ENCODE measurements around the gene VTI1A. TPM values are rescaled to one million over a fixed set of nuclear protein-coding genes. Genes with fewer than 3 reads are reported as not detected.

The VTI1A gene
- total and polyA plus RNA-seq, 2 of the 8 experiments (the other 6 are each of a cell fraction or from before 2014, with no cell fraction given): 6.0 to 20.0 TPM

- Histone ChIP-seq H2BK120ac (replicated peaks; ENCODE audit: low read depth, low read length) (no peak overlapping the region), H3K79me1 (ENCODE audit: low read depth, low read length) (no peaks in the 10 kb centered on the region), H2AK5ac (ENCODE audit: low read depth, low read length) (no peak overlapping the region), H3K4ac (replicated peaks; ENCODE audit: insufficient read length, low read depth, low read length) (no peak overlapping the region), H2BK5ac (ENCODE audit: low read depth, low read length) (no peak overlapping the region), H4K5ac (ENCODE audit: insufficient read length, low read depth, low read length) (no peak overlapping the region), H4K91ac (replicated peaks; ENCODE audit: insufficient read length, low read length) (no peak overlapping the region), H2BK12ac (ENCODE audit: low read depth, low read length) (no peak overlapping the region; the same call in 1 of the 2 replicates), H3K27ac (ENCODE audit: low read depth, low read length) (no peak overlapping the region), H3K27me3 (replicated peaks in 1 of 4; ENCODE audit: control insufficient read depth in 3 of 4, extremely low read depth in 1 of 4, insufficient read depth in 3 of 4, low read length in 3 of 4) (peaks cover 0 to 5% (median 0%) of the 10 kb centered on the region in 4 experiments; a peak in 1 of 7 replicates), H2BK15ac (ENCODE audit: low read length) (no peak overlapping the region), H3K14ac (ENCODE audit: insufficient read length) (no peak overlapping the region), H3K4me1 (replicated peaks in 1 of 4; ENCODE audit: control insufficient read depth in 3 of 4, insufficient read depth in 4 of 4, low read length in 3 of 4) (peaks cover 4 to 17% (median 13%) of the 10 kb centered on the region in 4 experiments; a peak in 6 of 7 replicates), H4K8ac (ENCODE audit: extremely low read depth, insufficient read depth, low read length) (no peak overlapping the region), H3K23me2 (ENCODE audit: low read depth, low read length) (no peaks in the 10 kb centered on the region), H3K36me3 (ENCODE audit: control insufficient read depth in 2 of 4, insufficient read depth in 4 of 4, low read length in 3 of 4) (no peaks in the 10 kb centered on the region; a peak in 1 of 8 replicates), H3K9ac (replicated peaks in 1 of 4; ENCODE audit: extremely low read depth in 1 of 4, low read depth in 3 of 4, low read length in 3 of 4) (no peak overlapping the region), H2BK20ac (ENCODE audit: low read length) (no peak overlapping the region), H3K9me3 (ENCODE audit: insufficient read depth in 2 of 2, low read depth in 1 of 2, low read length in 1 of 2) (no peaks in the 10 kb centered on the region), H3K79me2 (ENCODE audit: control insufficient read depth in 1 of 2, insufficient read depth in 2 of 2, low read length in 2 of 2) (no peaks in the 10 kb centered on the region), H3K56ac (replicated peaks; ENCODE audit: insufficient read length, low read depth, low read length) (no peak overlapping the region), H3K4me3 (ENCODE audit: extremely low read depth in 1 of 4, insufficient read depth in 2 of 4, low read depth in 3 of 4, low read length in 4 of 4) (no peak overlapping the region), H2AFZ (ENCODE audit: low read length) (no peak overlapping the region), H3K18ac (ENCODE audit: extremely low read depth, low read length) (peak overlapping the region; percentile 38; the same call in 1 of the 2 replicates), H3K4me2 (ENCODE audit: insufficient read depth in 1 of 2, low read depth in 2 of 2, low read length in 2 of 2) (no peak overlapping the region), H3K23ac (ENCODE audit: insufficient read length) (no peak overlapping the region), H4K20me1 (replicated peaks in 1 of 2; ENCODE audit: control insufficient read depth in 1 of 2, insufficient read depth in 2 of 2, low read length in 2 of 2) (no peaks in the 10 kb centered on the region)
- POLR2A ChIA-PET (ENCODE audit: partially characterized antibody): interaction anchor here (1.4 kb wide), 1 partner anchor 11 kb away, joined by 3 read pairs; no protein-coding TSS in a partner anchor
- CTCF ChIA-PET (ENCODE audit: partially characterized antibody): no interaction called here
- 89% methylated on average over 6 of the region's 6 CpGs; no CpG with 5 or more reads in 1 of the 2 experiments for WGBS, 2 experiments (ENCODE audit: extremely low coverage in 1 of 2, insufficient coverage in 1 of 2, insufficient read length in 1 of 2, insufficient replicate concordance in 2 of 2, low coverage in 1 of 2, low lambda C conversion rate in 2 of 2, missing lambda C conversion rate in 1 of 2)
- FAIRE-seq: no peak
- DNase-seq (ENCODE audit: low read depth in 1 of 2, low spot score in 2 of 2): peak in 1 of 2 experiments; percentile 31
- no peak for TF ChIP-seq BACH1 (IDR thresholded peaks at IDR 0.05; ENCODE audit: low read length)
- TF ChIP-seq SIX5 (IDR thresholded peaks at IDR 0.05; ENCODE audit: low read depth, low read length): no peak
- TF ChIP-seq KDM1A (IDR thresholded peaks at IDR 0.05; ENCODE audit: borderline replicate concordance, low read length): no peak
- TF ChIP-seq RBBP5 (IDR thresholded peaks at IDR 0.05; ENCODE audit: borderline replicate concordance, low read depth, low read length): no peak
- TF ChIP-seq SAP30 (IDR thresholded peaks at IDR 0.05; ENCODE audit: insufficient read depth, insufficient replicate concordance, low read length): no peak
- TF ChIP-seq EZH2 (IDR thresholded peaks at IDR 0.05; ENCODE audit: low read depth, low read length, severe bottlenecking): no peak
- TF ChIP-seq HDAC6 (IDR thresholded peaks at IDR 0.05; ENCODE audit: low read depth, low read length): no peak
- TF ChIP-seq SIRT6 (IDR thresholded peaks at IDR 0.05; ENCODE audit: low read length): no peak
- TF ChIP-seq TEAD4 (IDR thresholded peaks at IDR 0.05; ENCODE audit: low read depth, low read length): no peak
- TF ChIP-seq GABPA (IDR thresholded peaks at IDR 0.05; ENCODE audit: borderline replicate concordance, insufficient read depth, low read length): no peak
- no peak for TF ChIP-seq SUZ12 (IDR thresholded peaks at IDR 0.05; ENCODE audit: low read length)
- TF ChIP-seq SP2 (IDR thresholded peaks at IDR 0.05; ENCODE audit: low read length): no peak
- no peak for TF ChIP-seq POLR2A (IDR thresholded peaks at IDR 0.05; ENCODE audit: control extremely low read depth in 1 of 2, low read depth in 2 of 2, low read length in 2 of 2)
These were observed 358.7 kb downstream of the VTI1A start for GRCh38 chr10:112805701-112806100.
